Retinal pigment epithelial cell (primary cell): ENCODE data around the gene LIPN.

ENCODE experiments used
- DNase-seq: peaks from one replicate; pipeline ENCODE4 v3.0.0-alpha.2; 2010; ENCODE audit warnings: low read depth
- H3K4me3 ChIP-seq: 2 replicates; pipeline ENCODE4 v1.5.1; 2011; ENCODE audit warnings: mild to moderate bottlenecking, low read length, control low read depth, moderate library complexity
- TF ChIP-seq, protein P1 (sequence below): conservative IDR thresholded peaks from 2 replicates; pipeline ENCODE4 v1.5.1; 2011; ENCODE audit warnings: low read depth, low read length, control low read depth, inconsistent platforms

Gene LIPN

DNA sequence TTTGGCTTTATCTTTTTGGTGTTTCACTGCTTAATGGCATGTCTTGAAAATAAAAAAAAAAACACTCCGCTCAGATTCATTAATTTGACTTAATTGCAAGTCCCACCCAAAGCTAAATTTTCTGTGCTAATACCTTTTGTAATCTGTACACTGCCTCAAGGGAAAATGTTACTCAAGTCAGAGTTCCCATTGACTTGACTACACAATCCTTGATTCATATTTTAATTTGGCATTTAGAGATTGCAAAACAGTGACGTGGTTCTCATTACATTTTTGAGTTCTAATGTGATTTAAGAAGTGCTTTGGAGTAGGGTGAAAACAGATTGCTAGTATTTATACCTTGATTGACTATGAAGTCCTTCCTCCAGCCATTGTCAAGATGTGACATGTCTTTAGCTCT is 21.4 kb downstream of the LIPN start:
- H3K4me3 ChIP-seq, result no peak overlapping the region
- DNase-seq, result no peak
- TF ChIP-seq, protein P1, sequence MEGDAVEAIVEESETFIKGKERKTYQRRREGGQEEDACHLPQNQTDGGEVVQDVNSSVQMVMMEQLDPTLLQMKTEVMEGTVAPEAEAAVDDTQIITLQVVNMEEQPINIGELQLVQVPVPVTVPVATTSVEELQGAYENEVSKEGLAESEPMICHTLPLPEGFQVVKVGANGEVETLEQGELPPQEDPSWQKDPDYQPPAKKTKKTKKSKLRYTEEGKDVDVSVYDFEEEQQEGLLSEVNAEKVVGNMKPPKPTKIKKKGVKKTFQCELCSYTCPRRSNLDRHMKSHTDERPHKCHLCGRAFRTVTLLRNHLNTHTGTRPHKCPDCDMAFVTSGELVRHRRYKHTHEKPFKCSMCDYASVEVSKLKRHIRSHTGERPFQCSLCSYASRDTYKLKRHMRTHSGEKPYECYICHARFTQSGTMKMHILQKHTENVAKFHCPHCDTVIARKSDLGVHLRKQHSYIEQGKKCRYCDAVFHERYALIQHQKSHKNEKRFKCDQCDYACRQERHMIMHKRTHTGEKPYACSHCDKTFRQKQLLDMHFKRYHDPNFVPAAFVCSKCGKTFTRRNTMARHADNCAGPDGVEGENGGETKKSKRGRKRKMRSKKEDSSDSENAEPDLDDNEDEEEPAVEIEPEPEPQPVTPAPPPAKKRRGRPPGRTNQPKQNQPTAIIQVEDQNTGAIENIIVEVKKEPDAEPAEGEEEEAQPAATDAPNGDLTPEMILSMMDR, result no peak

DNA sequence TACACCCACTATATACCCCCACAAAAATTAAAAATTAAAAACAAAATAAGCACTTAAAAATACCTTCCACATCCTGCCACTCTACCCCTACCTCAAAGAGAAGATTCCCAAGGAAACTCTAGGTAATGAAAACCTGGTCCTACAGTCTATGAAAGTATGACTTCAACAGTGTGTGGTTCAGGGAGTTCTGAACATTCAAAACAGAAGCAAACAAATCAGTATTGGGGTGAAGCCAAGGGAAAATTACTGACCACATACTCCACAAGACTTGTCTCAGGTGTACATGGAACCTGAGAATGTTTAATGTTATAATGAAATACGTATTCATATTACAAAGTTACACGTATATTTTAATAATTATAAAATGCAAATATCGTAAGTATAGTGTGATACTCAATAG is 22.4 kb downstream of the LIPN start:
- H3K4me3 ChIP-seq, result no peak overlapping the region
- DNase-seq, result no peak
- TF ChIP-seq, protein P1, result no peak

DNA sequence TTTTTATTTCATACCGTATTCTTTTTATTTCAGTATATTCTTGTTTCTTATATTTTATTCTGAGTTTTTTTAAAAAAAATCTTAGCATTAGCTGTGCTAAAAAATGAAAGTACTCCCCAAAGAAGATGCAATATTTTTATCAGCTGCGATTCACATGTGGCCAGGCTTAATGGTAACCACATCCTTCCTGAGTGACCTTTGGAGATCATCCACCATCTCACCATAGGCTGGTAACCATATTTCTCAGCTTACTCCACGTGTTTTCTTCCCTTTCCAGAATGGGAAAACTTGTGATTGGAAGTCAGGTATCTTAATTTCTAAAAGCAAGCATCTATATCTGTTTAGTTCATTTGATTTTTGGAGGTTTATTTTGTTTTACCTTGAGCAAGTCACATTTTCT is 23.9 kb downstream of the LIPN start:
- TF ChIP-seq, protein P1, result no peak
- no peak overlapping the region for H3K4me3 ChIP-seq
- no peak for DNase-seq

DNA sequence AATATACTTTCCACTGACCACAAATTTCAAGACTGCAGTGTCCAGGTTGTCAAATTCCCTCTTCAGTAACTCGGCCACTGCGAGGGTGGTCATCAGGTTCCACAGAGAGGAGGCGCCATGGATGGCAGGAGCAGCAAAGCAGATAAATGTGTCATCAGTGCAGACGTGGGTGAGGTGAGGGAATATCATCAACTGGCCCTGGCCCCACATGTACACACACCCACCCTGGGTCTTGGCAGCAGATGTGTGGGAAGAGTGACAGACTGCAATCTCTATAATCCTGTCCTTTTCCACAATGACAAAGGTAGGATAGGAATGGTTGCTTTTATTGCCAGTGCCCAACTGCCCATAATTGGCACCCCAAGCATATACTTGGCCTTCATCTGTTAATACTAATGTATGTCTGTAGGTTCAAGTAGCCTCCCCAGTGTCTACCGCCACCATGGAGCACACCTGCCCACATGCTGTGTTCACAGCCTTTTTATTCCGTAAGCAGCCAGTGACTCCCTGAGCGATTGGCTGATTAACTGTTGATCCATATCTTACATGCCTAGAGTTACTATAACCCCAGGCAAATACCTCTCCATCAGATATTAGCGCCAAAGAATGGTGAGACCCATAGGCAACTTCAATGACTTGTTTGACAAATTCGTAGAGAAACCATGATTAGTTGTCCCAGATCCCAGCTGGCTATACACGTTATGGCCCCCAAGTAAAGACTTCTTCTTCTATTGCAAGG is 26.4 kb downstream of the LIPN start:
- TF ChIP-seq, protein P1, result no peak
- DNase-seq, result no peak
- no peak overlapping the region for H3K4me3 ChIP-seq

DNA sequence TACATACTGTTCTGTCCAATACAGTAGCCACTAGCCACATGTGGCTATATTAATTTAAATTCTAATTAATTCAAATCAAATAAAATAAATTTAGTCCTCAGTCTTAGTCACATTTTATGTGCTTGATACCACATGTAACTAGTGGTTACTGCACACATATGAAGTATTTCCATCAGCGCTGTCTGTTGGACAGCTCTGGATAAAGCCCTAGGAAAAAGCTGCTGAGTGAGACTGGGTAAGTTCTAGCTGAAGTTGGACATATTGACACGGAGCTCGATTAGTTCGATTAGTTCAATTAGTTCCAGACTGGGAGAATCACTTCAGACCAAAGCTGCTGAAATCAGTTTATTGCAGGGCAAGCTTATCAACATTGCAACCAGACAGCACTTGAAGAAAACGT is 27.6 kb downstream of the LIPN start:
- TF ChIP-seq, protein P1, result no peak
- no peak for DNase-seq

DNA sequence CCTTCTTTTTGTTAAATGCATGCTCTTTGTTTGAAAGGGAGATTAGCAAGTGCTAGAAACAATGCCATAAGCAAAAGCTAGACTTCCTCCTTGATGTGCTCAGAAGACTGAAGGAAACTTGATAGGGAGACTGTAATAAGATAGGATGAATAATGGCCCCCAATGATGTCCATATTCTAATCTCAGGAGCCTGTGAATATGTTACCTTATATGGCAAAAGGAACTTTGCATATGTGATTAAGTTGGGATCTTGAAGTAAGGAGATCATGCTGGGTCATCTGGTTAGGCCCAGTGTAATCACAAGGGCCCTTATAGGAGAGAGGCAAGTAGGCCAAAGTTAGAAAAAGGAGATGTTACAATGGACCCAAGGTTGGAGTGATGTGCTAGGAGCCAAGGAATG is 29.1 kb downstream of the LIPN start:
- no peak overlapping the region for H3K4me3 ChIP-seq
- TF ChIP-seq, protein P1, result no peak
- no peak for DNase-seq

More for the DNA sequence above, 27.6 kb downstream of the LIPN start:
- H3K4me3 ChIP-seq, result no peak overlapping the region

DNA sequence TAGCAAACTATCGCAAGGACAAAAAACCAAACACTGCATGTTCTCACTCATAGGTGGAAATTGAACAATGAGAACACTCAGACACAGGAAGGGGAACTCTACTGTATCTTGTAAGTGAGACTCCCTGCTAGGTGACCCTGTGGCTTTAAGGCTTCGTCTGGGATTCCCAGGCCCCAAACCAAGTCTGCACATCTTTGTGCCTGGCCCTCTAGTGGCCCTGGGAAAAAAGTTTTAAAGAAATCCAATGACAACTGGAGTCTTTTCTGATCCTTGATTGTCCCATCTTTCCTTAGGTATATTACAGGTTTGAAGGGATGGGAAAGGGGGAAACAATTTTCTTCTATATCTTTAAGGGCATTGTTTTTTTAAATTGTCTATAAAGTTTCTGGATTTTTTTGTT is 32.1 kb downstream of the LIPN start:
- DNase-seq, result no peak
- H3K4me3 ChIP-seq, result no peak overlapping the region
- TF ChIP-seq, protein P1, result peak; percentile 71
